GM18526 (cell line): Measurements from ENCODE around the gene P3H2.

Experiments
- POLR2A ChIP-seq: IDR thresholded peaks from 3 replicates; pipeline ENCODE4 v1.6.1; 2011; ENCODE audit not compliant: insufficient read length; ENCODE audit errors: extremely low read depth

Gene P3H2

DNA sequence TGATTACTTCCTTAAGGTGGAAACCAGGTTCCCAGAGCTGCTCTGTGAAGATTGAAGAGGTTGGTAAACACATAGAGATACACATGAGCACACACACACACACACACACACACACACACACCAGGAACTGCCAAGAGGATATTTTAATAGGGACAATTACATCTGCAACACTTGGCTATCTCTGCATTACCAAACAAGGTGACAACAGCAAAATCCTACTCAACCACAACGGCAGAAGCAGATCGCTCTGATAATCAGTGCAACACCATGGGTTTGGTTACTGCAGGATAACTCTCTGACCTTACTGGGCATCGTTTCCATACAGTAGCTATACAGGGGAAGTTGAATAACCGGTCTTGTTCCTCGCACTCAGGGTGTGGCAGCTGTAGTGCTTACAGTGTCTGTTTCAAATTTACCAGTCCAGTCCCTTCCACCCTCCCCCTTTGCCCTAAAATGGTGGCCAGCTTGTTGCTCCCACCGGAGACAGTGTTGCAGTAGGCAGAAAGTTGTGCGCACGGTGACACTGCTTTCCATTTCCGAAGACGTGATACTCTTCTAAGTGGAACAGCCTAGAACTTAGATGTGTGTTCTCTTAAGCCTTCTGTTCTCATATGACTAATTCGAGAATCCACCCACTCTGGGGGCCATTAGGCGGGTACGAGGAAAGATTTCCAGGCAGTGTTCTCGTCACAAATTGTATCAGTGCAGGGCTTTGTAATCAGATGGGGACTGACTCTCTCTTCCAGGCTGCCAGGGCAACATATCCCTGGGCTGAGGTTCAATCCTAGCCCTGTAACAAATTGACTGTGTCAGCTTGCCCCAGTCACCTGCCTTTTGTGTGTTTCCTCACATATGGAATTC is 176.2 kb downstream of the P3H2 start:
- no peak for TF ChIP-seq POLR2A

DNA sequence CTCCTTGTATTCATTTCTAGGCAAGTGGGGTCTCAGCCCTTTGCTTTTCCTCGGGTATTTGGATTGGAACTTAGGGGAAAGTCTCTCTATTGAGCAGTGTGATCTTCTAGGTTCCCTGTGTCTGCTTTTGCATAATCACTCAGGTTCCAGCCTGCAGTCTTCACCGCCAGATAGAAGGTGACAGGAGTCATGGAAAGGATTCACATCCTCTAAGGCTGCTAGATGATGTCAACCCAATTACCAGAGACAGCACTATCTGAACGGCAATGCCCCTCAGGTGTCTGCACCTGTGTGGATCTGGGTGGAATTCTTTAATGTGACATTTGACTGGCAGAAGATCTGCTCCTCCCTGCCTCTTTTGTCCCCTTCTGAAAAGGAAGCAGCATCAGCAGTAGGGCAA is 177.7 kb downstream of the P3H2 start:
- no peak for TF ChIP-seq POLR2A

DNA sequence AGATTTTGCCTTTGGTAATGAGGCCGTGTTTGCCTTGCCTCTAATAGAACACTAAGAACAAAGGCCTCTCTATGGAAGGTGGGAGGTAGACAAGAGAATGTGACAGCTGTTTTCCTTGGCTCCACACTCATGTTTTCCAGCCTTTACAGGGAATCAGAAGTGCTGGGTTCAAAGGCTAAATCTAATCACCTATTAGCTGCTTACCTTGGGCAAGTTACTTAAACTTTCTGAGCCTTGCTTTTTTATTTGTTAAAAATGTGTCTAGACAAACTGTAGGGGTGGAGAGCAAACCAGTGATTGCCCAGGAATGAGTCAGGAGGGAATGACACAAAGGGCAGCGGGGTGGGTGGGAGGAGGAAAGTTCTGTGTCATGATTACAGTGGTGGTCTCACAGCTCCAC is 179.0 kb downstream of the P3H2 start:
- TF ChIP-seq POLR2A, result no peak

DNA sequence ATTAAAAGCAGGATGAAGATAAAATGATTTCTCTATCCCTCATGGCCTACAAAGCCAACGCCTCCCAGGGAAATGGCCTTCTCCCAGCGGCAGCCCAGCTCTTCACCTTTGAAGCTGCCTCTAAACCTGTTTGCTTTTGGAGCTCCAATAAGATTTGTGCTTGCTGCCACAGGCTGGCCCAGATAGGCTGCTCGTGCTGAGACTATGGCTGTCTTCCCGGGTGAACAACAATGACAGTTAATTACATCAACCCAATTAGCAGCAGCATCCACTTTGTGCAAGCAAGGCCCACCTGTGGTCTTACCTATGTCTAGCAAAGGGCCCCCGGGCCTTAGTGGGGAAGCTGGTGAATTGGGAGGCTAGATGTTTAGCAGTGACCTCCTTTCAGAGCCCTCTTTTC is 179.6 kb downstream of the P3H2 start:
- no peak for TF ChIP-seq POLR2A

DNA sequence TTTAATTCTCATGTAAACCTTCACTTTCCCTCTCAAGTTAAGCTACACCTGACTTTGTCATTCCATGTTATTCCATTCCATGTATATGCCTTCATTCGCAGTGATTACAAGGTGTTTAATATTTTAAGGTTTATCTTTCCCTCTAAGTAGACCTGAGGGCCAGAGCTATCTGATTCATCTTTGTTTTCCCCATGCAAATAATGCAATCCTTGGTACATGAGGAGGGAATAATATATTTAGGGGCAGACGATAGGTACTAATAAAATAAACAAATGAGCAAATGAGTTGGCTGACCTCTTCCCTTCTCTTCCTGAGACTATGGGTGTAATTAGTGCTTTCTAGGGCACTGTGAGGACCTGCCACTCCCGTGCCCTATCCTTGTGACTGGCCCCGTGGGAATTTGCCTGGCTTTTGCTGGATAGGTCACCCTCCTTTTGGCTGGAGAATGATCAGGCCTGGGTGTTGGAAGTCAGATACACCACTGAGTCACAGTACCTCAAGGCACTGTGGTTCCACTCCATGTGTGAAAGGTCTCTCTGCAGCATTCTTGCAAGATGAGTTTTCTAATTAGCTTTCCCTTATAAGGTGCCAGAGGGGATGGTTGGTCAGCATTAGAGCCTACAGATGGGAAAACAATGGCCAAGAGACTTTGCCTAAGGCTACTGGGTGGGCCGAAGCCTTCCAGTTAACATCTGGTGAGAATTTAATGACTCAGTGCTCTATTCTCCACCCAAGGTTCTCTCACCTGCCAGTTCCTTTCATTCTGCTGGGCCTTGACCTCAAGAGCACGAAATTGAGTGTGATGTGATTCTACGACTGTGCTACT is 183.2 kb downstream of the P3H2 start:
- TF ChIP-seq POLR2A, result no peak

DNA sequence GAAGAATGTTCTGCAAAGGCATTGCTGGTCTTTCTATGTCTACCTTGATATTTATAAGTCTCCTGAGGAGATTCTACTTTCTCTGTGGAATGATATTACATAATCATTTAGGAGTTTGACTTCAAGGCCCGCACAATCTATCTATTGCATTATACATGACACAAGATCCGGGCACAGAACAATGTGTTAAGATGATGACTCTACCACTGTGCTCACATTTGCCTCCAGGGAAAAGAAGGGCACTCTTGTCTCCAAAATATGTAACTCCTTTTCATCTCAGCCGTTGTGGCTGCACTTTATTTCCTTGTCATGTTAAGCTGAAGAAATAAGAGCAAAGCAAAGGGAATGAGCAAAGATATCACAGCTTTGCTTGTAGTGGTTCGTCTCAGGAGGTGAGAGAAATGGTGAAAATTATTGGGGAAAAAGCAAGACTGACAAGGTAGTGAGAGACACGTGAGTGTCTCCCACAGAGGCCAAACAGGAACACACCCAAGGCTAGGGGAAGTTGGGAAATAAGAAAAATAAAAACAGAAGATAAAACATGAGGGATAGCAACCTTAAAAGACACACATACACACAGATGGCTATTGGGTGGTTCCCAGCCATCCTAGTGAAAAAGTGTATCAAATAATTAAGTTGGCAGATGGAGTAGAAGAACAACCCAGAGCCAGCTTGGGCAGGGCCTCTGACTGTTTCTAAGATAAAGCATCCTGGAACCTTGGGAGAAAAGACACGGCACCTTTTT is 184.3 kb downstream of the P3H2 start:
- TF ChIP-seq POLR2A, result no peak

DNA sequence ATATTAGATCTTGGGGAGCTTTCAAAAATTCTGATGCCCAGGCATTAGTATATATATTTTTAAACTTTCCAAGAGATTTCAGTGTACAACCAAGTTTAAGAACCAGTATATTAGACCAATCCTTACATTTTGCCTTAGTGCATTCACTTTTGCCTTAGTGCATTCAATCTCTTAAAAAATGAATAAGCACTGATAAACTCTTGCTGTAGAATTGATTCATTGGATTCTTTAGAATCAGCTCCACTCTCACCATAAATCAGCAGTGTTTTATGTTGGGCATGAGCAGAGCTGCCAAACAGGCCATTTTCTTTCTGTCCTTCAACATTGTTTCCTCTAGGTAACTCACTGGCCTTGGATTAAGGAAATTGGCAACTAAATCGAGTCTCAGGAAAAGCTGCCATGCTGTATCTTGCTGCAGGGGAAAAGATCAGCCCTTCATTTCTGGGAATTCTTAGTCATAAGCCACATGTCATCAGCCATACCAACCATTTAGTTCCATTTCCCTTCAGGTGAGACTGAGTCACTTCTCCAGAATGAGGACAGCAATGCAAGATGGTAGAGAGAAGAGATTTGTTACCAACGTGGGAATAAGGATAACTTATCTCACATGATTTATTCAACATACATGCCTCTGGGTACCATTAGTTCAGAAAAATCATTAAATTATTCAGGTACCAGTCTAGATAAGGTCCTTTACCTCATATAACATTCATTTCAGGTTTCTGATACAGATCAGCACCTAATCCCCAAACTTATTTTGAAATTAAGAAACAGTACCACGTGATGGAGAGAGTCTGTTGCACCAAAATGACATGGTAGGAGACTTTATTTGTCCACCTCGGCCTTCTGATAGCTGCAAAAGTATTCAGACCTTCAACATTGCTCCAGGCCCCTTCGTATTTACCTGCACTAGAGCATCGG is 192.5 kb downstream of the P3H2 start:
- no peak for TF ChIP-seq POLR2A

DNA sequence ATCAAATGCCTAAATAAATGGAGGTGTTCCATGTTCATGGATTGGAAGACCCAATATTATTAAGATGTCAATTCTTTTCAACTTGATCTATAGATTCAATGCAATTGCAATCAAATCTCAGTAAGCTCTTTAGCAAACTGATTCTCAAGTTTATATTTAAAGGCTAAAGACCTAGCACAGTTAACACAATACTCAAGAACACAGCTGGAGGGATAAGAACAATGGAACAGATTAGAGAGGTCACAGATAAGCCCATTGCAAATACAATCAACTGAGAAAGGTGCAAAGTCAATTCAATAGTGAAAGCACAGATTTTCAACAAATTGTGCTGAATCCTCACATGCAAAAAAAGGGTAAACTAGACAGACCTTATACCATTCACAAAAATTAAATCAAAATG is 198.9 kb downstream of the P3H2 start:
- no peak for TF ChIP-seq POLR2A

DNA sequence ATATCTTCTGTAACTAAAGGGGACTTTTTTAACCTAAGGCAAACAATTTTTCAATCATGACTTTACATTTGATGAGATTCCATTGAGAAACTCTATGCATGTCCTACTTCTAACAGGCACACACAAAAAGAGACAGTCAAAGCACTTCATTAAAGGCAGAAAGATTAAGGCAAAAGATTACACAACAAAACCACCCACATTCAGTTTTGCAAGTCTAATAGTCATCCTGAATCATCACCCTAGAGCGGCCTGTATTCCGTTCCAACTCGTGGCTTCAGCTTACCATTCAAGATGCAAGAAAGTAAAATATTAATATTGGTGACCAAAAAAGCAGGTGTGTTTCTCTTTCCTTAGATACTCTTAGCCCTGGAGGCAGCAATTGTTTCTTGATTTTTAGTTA is 205.9 kb downstream of the P3H2 start:
- TF ChIP-seq POLR2A, result no peak

DNA sequence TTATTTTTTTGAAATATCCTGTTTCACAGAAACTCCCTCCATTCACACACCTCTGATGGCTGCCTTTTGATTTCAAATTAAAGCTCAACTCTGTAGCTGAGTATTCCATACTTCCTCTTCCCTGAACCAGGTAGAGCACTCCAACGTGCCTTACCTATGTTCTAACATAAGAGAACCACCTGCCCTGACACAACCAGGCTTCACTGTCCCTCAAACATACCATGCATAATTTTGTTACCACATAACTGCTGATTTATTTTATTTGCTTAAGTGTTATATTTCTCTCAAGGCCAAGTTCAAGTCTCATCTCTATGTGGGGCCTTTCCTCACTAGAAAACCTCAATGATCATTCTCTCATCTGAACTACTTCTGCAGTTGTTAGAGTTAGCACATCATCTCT is 209.7 kb downstream of the P3H2 start:
- no peak for TF ChIP-seq POLR2A

DNA sequence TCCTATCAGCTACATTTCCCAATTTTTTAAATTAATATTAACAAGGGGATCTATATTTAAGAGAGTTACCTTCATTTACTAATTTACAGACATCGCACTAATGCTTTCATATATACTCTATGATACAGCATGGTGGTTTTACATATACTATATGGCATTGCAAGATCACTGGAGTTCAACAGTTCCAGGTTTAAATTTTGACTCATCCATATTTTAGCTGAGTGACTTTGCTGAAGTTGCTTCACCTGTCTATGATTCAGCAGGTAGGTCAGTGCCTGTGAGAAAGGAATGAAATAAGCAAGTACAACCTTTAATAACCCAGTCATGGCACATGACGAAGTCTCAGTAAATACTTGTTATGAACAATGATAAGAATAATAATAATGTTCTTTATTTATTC is 211.1 kb downstream of the P3H2 start:
- no peak for TF ChIP-seq POLR2A

DNA sequence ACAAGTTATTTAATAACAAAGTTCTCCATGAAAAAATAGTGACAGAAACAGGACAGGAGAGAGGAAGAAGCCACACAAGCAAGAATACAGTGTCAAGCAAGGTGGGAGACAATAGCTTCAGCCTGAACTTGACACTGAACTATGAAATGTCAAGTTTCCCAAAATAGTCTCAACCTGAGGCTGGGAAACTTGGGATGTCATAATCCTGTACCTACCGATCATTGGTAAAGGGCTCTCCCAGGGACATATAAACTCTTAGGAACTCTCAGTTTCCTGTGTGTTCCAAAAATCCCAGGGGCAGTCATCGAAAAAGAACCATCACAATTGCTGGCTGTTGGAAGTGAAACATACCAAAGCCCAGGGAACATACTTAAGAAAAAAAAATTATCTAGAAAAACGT is 211.6 kb downstream of the P3H2 start:
- TF ChIP-seq POLR2A, result no peak

DNA sequence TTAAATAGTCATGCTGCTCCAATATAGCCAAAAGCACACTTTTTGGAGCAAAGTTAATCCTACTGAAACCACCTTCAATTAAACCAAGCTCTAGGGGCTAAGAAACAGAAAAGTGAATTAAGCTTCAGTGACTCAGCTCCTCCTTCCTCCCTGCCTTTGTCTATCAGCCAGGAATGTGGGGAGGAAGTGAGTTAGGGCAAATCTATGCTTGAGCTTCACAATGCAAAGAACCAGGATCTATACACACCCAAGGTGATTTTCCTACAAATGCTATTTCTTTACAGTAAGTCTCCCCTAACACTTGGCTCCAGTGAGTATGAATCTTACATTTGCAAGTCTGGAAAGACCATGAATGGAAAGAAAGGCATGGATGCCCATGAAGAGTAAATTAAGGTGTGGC is 212.1 kb downstream of the P3H2 start:
- TF ChIP-seq POLR2A, result no peak

DNA sequence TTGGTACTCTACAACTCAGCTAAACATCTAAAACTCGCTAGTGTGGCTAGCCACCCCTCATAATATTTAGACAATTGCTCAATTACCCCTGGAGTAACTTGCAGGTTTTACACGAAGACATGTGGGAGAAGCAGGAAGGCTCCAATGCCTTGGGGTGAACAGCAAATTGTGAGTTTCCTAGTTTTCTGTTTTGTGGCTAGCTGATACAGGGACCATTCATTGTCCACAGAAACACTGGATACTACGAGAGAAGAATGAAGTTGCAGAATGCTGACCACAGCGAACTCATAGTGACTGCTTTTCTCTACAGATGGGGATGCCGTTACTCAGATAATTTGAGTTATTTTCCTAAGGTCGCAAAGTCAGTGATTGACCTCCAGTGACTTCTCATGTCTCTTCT is 212.9 kb downstream of the P3H2 start:
- no peak for TF ChIP-seq POLR2A
